Fibroblast of skin of left biceps (primary cell): ENCODE results near the gene PNKD.

Experiments used
- DNase-seq, 2 experiments: peaks; one replicate each; pipeline ENCODE4 v3.0.0-alpha.2; 2013; ENCODE audit warnings: low read depth in 2 of 2

Gene PNKD

DNA sequence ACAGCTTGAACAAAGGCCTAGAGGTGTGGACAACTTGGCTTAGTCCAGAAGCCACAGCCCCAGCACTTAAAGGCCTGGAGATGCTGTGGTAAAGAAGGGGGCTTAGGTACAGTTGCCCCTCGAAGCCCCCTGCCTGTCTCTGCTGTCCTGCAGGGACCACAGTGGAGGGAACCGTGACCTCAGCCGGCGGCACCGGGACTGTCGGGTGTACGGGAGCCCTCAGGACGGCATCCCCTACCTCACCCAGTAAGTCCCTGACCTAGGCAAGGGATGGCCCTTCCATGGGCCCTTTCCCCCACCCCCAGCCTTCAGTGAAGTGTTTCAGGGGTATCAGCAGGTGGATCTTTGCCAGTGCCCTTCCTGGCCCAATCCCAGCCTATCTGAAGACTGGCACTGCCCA is 71.1 kb downstream of the PNKD start:
- no peak for DNase-seq

DNA sequence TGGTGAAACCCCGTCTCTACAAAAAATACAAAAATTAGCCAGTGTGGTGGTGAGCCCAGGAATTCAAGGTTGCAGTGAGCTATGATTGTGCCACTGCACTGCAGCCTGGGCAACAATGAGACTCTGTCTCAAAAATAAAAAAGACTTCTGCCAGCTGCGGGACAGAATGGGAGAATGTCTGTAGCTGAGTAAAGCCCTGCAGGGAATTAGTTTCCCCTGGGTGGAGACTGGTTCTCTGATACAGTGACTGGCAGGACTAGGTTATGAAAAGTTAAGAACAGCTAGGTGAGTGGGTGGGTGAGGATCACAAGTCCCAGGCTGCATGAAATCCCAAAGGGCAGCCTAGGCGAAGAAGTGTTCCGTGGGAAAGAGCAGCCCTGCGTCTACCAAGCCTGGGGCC is 72.5 kb downstream of the PNKD start:
- no peak for DNase-seq

- DNase-seq = peak in 1 of 2 experiments; percentile 15
Observed at GRCh38 chr2:218343591-218343990, 73.3 kb downstream of the PNKD start.

DNA sequence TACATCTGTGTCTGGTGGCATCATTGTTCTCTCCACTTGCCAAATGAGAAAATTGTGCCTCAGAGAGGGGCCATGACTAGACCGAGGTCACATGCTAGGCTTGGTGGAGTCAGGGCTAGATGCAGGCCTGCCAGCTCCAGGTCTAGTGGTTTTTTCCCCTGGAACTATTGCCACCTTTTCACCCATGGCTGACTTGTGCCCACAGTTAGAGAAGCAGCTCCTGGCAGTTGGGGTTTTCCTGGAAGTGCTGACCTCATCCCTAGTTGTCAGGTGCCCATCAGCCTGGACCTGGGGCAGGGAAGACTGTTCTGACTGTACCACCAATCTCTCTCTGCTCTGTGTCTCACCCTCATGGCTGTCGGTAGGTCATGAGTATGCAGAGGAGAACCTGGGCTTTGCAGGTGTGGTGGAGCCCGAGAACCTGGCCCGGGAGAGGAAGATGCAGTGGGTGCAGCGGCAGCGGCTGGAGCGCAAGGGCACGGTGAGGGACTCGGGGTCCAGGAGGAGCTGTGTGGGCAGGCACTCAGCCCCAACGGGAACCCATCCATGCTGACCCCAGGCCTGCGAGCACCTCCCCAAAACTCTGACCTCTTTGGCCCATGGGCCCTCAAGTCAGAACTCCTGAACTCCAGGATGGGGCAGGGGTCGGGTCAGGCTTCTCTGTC is 73.9 kb downstream of the PNKD start:
- DNase-seq = no peak

GRCh38 chr2:218344755-218345417 is 74.6 kb downstream of the PNKD start:
- no peak for DNase-seq

- DNase-seq = no peak
Observed at GRCh38 chr2:218345491-218346236, 75.3 kb downstream of the PNKD start.

GRCh38 chr2:218347172-218347571 is 76.9 kb downstream of the PNKD start:
- no peak for DNase-seq

DNA sequence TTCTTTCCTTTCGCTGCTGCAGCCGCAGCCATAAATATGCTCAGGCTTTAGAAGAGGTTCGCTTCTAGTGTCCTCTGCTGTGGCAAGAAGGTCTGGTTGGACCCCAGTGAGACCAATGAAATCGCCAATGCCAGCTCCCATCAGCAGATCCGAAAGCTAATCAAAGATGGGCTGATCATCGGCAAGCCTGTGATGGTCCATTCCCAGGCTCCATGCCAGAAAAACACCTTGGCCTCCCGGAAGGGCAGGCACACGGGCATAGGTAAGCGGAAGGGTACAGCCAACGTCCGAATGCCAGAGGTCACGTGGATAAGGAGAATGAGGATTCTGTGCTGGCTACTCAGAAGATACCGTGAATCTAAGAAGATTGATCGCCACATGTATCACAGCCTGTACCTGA is 83.7 kb downstream of the PNKD start:
- DNase-seq = no peak

DNA sequence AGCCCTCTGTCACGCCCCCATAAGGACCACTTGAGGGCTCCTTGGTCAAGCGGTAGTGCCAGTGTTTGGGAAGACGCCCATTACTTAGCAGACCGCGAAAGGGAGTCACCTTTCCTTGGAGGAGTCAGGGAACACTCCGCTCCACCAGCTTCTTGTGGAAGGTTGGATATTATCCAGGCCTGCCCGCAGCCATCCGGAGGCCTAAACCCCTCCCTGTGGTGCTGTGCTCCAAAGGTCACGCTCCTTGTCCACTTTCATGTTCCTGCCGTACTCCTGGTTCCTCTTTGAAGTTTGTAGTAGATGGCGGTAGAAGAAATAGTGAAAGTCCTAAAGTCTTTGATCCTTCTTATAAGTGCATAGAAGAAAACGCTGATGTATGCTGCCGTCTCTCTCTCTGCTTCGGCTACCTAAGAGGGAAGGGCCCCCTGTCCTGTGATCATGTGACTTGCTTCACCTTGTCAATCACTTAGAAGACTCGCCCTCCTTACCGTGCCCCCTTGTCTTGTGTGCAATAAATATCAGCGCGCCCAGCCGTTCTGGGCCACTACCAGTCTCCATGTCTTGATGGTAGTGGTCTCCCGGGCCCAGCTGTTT is 84.6 kb downstream of the PNKD start:
- no peak for DNase-seq

DNA sequence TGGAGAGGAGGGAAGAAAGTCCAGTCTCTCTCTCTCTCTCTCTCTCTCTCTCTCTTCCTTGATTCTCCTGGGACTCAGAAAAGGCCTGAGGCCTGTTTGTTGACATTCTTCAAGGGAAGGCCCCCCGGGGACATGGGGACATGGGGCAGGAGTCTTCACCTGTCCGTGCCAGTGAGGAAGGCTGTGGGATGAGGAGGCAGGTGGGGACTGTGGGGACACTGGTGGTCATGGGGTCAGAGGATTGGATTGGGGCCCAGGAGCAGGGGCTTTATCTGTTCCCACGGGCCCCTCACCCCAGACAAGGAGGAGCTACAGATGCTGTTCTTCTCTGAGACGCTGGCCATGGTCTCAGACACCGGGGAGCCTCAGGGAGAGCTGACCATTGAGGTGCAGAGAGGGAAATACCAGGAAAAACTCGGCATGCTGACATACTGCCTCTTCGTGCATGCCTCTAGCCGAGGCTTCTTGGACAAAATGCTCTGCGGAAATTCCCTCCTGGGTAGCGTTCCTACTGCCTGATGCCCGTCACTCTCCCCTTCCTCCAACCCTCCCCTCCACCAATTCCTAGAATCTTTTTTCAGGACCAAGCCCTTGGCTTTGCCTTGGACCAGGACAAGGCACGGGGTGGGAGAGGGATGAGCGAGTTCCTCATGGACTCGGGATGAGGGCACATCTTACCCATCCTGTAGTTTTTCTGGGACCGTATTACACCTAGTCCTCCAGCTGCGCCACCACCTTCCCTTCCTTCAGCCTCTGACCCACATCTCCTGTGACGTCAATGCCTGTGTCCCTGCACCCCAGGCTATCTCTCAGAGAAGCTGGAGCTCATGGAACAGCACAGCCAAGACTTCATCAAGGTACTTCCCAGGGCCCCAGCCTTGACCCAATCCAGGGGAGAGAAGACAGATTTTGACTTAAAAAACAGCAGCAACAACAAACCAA is 87.2 kb downstream of the PNKD start:
- no peak for DNase-seq

DNA sequence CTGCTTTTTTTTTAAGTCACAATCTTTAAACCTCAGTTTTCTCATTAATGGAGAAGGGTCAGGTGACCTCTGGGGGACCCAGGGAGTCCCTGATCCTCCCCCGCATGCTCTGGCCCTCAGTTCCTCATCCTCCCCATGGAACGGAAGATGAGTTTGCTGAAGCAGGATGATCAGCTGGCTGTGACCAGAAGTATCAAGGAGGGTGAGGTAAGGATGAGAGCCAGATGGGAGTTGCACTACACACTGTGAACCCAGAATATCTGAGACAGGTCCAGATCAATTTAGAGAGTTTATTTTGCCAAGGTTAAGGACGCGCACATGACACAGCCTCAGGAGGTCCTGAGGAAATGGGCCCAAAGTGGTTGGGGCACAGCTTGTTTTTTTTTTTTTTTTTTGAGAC is 90.1 kb downstream of the PNKD start:
- DNase-seq = no peak

GRCh38 chr2:218362606-218363005 is 92.3 kb downstream of the PNKD start:
- no peak for DNase-seq

DNA sequence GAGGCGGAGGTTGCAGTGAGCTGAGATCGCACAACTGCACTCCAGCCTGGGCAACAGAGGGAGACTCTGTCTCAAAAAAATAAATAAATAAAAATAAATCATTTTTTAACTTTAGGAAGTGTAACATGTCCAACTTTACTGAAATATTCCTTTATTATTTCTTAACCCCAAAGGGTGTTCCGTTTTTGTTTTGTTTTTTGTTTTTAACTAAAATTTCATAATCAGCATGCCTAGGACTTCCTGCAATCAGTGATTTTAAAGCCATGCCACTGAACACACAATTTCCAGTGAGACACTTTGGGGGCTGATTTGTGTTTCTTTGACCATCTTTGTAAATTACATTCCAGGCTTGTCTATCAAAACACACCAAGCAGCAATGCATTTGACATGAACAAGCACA is 93.4 kb downstream of the PNKD start:
- DNase-seq = no peak

GRCh38 chr2:218364196-218364595 is 93.9 kb downstream of the PNKD start:
- no peak for DNase-seq

DNA sequence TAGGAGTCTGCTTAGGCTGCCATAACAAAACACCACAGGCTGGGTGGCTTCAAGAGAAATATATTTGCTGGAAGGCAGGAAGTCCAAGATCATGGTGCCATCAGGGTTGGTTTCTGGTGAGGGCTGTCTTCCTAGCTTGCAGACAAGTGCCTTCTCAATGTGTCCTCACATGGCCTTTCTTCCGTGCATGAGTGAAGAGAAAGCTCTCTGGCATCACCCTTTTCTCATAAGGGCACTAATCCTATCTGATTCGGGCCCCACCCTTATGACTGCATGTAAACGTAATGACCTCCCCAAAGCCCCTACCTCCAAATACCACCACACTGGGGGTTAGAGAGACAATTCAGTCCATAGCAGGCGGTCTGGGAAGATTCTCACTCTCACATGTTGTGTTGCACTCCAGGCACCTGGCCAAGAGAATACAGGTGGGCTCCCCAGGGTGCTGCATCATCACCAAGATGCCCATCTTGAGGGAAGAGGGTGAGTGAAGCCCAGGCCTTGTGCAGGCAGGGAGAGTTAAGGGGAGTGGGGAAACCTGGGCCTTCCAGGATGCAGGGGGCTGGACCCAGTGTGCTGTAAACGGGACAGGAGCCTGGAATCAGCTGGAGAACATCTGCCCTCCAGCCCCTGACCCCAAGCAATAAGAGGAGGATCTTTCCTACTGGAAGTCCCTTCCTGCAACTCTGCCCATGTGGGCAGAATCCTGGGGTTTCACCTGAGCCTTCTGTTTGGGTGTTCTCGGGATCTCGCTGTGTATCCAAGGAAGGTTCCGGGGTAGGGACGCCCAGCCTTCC is 96.5 kb downstream of the PNKD start:
- no peak for DNase-seq

GRCh38 chr2:218367415-218368149 is 97.3 kb downstream of the PNKD start:
- DNase-seq = no peak

DNA sequence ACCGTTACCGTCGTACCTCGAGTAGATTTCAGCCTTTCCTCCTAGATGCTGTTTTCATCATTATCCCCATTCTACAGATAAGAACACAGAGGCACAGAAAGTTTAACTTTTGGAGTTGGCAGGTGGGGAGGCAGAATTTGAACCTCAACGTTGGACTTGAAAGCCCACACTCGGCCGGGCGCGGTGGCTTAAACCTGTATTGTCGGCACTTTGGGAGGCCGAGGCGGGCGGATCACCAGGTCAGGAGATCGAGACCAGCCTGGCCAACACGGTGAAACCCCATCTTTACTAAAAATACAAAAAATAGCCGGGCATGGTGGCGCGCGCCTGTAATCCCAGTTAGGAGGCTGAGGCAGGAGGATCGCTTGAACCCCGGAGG is 97.8 kb downstream of the PNKD start:
- no peak for DNase-seq

GRCh38 chr2:218368621-218369153 is 98.4 kb downstream of the PNKD start:
- no peak for DNase-seq

GRCh38 chr2:218369330-218369729 is 99.0 kb downstream of the PNKD start:
- no peak for DNase-seq
